Activated naive CD4-positive, alpha-beta T cell (primary cell): ENCODE data around the gene ETNK1.

Experiments used
- DNase-seq, 4 experiments: peaks; one replicate each; lab custom pipeline; 2025; lab: John Stamatoyannopoulos, UW

The ETNK1 gene

DNA sequence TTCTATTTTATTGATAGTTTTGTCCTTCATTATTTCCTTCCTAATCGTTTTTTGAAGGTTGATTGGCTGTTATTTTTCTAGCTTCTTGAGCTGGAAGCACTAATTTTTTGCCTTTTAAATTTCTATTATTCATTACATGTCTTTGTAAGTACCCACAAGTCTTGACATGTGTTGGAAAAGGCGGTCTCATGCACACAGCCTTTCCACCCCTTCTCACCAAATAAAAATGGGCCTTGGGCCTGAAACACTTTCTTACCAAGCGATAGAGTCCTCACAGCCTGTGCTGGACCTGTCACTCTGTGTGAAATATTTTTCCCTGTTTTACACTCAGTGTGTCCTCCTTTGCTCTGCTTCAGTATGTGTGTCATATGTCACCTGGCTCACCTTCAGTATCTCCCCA lies 9.9 kb downstream of the ETNK1 start:
- no peak for DNase-seq

DNA sequence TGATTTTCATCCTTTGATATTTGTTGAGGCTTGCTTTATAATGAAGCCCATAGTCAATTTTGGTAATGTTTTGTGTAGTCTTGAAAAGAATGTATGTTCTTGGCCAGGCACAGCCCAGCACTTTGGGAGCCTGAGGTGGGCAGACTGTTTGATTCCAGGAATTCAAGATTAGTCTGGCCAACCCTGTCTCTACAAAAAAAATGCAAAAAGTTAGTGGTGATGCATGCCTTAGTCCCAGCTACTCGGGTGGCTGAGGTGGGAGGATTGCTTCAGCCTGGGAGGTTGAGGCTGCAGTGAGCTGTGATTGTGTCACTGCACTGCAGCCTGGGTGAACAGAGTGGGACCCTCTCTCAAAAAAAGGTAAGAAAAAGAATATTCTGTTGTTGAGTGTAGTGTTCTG lies 10.8 kb downstream of the ETNK1 start:
- no peak for DNase-seq

DNA sequence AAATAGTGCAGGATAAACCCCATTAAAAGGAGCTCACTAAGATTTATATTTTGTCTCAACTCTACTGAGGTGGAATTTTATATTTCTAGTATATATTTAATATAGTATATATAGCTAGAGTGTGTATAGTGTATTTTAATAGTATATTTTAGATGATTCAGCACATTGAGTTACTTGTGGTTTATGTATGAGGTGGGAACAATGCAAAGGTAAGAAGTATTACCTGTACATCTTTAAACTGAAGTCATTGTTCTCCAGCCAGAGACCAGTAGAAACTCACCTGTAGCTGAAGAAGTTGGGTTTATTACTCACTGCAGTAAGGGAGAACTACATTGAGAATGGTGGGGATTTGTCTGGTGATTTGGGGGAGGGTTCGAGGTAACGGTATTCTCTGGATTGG lies 15.9 kb downstream of the ETNK1 start:
- DNase-seq, result no peak

DNA sequence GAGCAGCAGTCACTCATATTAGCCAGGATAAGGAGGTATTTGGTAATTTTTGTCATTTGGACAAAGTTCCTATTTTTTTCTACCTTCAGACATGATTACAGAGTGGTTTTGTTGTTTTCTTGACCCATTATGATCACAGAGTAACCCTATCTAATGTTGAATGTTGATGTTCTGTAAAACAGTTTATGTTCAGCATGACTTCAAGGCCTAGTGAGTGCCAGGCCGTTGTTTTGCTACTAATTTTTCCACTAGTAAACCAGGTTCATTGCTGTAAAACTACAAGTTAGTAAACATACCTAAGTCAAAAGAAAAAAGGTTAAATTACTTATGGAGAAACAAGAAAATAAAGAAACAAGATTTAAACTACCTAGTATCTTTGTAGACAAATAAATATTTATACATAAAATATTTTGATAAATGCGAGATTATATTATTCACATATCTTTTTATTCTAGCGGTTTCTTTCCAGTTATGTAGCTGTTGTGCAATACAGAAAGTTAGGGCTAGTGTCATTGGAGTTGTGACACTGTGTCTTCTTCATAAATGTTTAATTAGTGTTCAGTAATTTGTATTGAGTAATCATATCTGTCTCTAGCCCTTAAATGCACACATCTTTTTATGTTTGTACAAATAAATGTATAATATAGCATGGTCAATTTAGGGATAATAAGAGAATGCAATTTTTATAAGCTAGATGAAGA lies 16.5 kb downstream of the ETNK1 start:
- DNase-seq, result no peak

DNA sequence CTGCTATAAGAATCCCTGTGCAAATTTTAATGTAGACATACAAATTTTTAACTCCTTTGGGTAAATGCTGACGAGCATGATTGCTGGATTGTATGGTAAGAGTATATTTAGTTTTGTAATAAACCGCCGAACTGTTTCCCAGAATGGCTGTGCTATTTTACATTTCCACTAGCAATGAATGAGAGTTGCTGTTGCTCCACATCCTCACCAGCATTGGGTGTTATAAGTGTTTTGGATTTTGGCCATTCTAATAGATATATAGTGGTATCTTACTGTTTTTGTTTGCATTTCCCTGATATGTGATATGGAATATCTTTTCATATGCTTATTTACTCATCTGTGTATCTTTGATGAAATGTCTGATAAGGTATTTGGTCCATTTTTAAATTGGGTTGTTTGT lies 23.7 kb downstream of the ETNK1 start:
- DNase-seq, result no peak

DNA sequence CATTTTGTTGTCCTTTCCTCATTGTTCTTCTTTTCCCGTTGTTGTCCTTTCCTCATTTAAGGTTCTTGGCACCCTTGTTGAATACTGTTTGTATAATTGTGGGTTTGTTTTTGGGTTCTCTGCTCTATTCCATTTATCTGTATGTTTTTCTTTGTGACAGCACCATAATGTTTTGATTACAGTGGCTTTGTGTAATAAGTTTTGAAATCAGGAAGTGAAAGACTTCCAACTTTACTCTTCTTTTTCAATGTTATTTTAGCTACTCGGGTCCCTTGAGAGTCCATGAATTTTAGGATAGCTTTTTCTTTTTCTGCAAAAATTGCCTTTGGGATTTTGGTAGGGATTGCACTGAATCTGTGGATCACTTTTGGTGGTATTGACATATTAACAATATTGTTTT lies 28.1 kb downstream of the ETNK1 start:
- DNase-seq, result no peak

DNA sequence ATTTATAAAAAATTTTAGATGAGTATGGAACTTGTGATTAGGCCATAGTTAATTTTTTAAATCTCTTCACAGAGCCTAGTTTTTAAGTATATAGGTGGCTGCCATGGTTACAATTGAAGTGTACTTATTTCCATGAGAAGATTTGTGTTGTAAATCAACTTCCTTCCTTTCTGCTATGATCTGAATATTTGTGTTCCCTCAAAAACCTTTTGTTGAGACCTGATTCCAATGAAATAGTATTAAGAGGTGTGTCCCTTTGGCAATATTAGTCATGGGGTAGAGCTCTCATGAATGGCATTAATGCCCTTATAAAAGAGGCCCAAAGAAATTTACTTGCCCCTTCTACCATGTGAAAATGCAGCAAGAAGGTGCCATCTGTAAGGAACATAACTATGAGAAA lies 28.8 kb downstream of the ETNK1 start:
- DNase-seq, result no peak

DNA sequence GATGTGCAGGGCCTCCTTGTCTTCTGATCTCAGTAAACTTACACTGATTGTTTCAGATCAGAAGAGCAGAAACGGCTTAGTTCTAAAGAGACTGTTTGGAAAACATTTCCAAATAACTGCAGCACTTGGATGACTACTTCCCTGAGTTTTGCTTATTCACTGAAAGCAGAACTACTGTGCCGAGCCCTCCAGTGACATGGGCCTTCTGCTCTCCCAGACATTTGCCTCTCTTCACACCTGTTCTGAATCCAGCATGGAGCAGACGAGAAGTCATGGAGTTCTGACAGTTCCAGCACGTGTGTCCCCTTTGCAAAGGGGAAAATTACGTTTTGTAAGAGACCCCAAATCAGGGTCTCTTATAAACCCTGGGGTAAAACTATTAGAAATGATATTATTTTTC lies 31.4 kb downstream of the ETNK1 start:
- DNase-seq, result no peak

DNA sequence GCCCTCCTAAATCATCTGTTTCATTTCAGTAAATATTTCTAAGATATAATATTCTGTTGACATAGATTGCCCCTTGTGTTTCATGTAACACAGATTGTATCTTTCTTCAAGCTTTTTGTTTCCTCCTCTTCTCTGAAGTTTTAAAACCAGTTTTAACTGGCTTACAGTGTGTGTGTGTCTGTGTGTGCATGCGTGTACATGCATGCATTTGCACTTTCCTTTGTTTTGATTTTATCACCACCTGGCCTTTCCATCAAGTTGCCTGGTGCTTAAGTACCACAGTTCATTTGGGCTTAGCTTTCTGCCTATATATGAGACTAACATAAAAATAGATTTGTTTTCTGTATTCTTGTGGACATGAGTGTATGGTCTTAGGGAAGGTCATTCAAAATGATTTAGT lies 31.9 kb downstream of the ETNK1 start:
- no peak for DNase-seq

DNA sequence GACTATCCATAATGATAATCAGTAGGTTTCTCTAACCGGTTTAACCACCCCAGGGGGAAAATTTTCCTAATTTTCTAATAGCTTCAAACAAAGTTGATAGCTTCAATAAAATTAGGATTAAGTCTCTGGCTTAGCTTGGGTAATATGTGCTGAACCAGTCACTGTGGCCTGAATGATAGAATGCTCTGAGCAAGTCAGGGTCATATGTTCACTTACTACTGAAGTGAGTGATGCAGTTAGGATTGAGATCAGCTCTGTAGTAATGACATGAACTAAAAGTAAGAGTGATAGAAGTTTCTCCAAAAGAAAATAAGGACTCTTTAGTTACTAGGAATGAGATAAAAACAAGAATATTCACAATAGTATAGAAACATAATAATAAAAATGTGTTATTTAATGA lies 32.6 kb downstream of the ETNK1 start:
- DNase-seq, result no peak

DNA sequence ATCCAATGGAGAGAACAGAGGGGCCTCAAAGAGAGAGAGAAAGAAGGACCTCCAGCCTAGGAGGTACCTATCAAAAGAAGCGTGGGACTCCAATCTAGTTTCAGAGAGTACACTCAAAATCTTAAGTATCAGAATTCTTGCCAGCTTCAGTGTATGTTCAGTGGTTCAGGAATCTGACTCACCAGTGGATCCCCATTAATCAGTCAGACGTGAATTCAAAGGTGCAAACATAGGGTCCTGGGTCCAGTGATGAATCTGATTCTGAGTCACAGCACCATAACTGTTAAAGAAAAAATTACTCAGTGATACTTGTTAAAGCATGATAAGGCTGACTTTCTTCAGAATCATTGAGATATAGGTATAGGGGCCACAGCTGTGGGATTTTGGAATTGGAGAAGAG lies 33.2 kb downstream of the ETNK1 start:
- no peak for DNase-seq

DNA sequence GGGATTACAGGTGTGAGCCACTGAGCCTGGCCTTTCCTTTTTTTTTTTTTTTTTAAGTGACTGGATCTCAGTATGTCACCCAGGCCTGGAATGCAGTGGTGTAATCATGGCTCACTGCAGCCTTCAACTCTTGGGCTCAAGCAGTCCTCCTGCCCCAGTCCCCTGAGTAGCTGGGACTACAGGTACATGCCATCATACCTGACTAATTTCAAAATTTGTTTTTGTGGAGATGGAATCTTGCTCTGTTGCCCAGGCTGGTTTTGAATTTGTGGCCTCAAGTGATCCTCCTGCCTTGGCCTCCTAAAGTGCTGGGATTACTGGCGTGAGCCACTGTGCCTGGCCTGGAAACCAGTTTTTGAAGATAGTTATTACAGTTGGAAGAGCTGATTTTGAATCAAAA lies 37.4 kb downstream of the ETNK1 start:
- no peak for DNase-seq

DNA sequence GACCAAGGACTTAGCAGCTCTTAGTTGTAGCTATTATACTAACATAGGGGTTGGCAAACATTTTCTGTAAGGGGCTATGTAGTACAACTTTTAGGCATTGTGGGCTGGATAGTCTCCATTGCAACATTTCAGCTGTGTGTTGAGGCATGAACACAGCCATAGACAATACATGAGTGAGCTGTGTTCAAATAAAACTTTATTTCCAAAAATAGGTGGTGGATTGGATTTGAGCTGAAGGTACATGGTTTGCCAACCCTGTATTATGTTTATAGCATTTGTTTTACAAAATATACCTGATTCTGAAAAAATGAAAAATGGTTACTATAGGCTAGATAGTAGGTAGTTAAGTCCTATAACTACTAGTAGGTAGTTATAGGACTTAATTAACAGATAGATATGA lies 40.5 kb downstream of the ETNK1 start:
- no peak for DNase-seq

DNA sequence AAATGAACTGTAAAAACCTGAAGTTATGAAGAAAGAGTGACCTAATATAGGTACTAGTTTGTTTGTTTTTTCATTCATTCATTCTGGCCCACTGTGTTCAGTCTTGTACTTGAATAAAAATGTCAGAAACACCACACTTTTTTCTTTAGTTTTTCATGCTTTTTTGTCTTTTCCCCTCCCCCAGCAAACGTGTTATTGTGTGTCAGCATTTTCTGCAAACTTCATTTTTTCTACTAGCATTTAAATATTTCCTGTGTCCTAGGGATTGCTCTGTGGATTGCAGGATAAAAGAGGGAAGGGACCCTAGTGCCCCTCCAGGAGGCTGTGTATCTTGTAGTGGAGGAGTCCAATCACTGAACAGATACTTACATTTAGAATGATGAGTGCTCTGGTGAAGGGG lies 42.2 kb downstream of the ETNK1 start:
- no peak for DNase-seq

DNA sequence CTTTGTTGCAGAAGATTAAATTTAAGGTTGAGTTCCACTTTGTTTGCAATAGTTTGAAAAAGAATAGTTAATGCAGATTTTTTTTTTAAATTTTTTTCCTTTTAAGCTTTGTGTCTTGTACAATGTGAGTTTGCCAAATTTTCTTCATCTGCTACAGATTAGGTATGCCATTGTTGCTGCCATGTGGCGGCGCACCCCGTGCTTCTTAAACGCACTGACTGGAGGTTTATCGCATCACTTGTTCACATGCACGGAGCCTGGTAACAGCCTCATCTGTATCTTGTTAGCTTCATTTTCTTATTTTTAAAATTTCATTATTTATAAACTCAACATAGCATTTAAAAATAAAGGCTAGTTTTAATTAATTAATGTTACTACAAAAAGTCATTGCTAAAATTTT lies 43.5 kb downstream of the ETNK1 start:
- no peak for DNase-seq

DNA sequence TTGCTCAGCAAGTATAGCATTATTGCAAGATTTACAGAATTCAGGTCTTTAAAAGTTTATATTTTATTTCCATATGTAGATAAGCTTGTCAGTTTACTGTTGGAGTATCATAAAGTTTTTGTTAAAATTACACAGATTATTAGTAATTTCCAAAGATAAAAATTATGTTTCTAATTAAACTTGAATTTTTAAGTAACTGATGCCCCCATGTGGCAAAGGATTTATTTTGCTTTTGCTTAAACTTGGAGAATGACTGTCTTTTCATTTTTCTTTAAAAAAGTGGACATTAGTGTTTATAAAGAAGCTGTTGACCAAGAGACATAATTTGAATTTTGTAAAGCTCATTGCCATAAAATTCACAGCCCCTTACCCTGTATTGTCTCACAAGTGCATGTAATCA lies 45.8 kb downstream of the ETNK1 start:
- no peak for DNase-seq

DNA sequence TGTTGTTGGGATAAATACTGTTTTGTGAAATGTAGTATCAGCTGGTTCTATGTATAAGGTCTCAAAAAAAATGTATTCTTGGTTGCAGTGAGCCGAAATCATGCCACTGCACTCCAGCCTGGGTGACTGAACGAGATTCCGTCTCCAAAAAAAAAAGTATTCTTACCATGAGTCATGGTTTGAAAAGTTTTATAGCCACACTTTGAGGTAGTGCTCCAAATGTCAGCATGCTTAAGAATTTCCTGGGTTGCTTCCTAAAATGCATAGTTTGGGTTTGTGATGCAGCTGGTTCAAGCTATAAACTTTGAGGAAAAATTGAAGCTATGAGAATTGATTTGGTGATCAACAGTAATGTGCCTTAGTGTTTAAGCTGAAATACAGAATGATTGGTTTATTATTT lies 48.0 kb downstream of the ETNK1 start:
- DNase-seq, result no peak

DNA sequence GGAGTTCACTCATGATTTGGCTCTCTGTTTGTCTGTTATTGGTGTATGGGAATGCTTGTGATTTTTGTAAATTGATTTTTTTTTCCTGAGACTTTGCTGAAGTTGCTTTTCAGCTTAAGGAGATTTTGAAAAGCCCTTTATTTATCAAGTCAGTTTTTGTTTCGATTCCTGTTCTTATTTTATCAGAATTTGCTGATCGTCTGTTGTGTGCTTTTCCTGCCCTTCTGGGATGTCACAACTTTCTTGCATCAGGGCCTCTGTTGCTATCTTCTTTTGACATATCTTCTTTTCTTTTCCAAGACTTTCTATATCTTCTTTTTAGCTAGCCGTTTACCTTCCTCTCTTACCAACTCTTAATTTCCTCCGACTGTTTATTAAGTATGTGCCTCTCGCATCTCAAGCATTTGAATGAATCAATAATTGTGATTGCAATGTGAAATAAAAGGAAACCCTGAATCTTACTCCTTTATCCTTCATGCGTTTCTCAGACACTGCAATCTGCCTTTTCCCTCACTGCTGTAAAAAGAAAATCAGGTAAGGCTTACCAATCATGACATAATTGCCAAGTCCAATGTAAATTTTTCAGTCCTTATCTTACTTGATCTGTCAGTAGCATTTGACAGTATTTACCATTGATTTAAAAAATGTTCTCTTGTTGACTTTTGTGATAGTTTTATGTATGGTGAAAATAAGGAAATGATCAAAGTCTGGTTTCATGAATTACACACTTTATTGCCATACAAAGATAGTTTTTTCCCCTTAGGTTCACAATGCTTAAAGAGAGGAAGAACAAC lies 53.0 kb downstream of the ETNK1 start:
- no peak for DNase-seq

DNA sequence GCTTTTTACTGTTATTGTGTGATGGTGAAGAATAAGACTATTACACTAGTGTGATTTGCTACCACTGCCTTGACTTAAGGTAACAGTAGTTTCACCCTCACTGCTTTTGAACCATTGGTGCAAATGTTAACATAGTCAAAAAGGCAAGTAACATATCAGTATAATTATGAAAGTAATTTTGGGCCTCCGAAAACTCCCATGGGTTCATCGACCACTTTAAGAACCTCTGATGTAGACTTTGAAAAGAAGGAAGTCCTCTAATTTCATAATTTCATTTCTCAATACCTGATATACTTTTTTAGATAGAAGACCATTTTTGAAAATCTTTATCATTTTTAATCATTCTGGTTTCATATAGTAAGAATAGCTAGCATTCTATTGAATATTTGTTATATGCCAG lies 57.7 kb downstream of the ETNK1 start:
- DNase-seq, result no peak

DNA sequence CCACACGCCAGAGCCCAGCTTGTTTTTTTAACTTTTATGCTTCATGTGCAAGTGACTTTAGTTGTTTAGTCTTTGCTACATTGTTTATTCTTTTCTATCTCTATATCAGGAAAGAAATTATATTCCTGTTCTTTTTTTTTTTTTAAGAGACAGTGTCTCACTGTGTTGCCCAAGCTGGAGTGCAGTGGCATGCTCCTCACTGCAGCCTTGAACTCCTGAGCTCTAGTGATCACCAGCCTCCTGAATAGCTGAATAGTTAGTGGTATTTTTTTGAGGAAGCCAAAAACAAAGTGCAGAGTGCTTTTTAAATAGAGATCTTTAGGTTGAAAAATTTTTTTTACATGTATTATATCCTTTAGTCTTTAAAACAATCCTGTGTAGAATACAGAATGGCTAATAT lies 58.2 kb downstream of the ETNK1 start:
- DNase-seq, result no peak

DNA sequence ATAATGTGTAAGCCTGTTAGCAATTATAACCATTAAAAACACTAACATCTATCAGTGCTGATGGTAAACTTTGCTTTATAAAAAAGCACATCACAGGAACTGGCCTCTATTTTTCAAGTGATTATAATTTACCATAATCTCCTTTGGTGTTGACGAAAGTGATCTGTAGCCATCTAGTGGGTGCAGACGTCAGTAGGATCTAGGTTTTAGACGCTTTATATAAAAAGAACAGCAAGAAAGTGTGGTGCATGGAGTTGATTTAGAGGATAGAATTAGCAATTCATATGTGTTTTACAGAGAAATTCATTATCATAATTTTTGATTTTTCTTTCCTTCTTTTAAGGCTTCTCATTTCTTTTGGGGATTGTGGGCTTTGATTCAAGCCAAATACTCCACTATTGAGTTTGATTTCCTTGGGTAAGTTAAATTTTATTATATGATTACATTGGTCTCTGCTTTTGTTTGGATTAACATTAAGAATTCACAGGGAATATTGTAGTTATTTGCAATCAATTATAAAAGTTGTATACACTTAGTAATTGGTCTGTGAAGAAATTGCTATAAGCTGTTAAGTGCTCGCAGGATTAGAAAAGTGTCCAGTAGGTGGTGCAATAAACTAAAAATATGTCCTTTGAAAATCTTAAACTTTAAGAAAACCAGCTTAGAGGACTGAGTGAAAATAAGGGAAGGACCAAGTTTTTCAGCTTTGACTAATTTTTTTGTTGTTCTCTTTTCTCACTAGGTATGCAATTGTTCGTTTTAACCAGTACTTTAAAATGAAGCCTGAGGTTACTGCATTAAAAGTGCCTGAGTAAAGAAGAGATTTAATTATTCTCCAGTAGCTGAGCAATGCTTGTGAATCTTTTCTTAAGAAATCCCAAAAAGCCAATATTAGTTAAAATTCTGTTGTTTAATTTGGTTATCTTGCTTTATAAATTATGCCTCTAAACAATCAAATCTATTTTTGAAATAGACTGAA lies 59.5 kb downstream of the ETNK1 start:
- DNase-seq, result no peak

DNA sequence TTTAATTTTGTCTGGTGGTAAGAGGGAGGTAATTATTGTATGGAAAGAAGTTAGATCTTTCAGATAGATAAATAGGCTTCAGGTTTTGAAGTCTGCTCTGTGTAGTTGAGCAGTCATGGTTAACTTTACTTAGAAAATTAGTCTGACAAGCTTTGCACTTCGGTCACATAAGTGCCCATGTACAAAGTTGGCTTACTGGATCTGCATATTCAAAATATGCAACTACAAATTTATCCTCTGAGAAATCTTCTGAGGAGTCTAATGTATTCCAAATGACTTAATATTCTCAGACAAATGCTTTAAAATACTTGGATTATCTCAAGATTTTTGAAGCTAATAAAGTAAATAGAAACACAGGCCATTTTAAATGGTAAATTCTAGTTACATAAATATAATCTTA lies 61.2 kb downstream of the ETNK1 start:
- no peak for DNase-seq
